Right renal cortex interstitium (tissue), 3 donors: ENCODE results near the gene MIR17HG. TPM values are rescaled to one million over a fixed set of nuclear protein-coding genes. Genes with fewer than 3 reads are reported as not detected.
"Not testable (repeated sequence)": the region's sequence is repeated elsewhere in the genome, so short reads cannot be mapped to it uniquely, and the experiment has no call there.

ENCODE experiments used
- DNase-seq, 3 donors: peaks; one replicate each; pipeline ENCODE4 v3.0.0-alpha.2; 2013; ENCODE audit warnings: low read depth in 3 of 3, low spot score in 2 of 3
- polyA plus RNA-seq, 3 donors: library from polyadenylated mRNA; unstranded; fragments of 120-200 nt; gene quantifications; one replicate each; pipeline ENCODE4 v1.2.1, GENCODE V29; 2013; ENCODE audit not compliant: insufficient read length in 3 of 3

The MIR17HG gene
- polyA plus RNA-seq, 3 donors = 2.9 to 4.4 (median 3.9) TPM

- no peak for DNase-seq
These were observed 661 bp upstream of the MIR17HG start for GRCh38 chr13:91346850-91347201.

DNA sequence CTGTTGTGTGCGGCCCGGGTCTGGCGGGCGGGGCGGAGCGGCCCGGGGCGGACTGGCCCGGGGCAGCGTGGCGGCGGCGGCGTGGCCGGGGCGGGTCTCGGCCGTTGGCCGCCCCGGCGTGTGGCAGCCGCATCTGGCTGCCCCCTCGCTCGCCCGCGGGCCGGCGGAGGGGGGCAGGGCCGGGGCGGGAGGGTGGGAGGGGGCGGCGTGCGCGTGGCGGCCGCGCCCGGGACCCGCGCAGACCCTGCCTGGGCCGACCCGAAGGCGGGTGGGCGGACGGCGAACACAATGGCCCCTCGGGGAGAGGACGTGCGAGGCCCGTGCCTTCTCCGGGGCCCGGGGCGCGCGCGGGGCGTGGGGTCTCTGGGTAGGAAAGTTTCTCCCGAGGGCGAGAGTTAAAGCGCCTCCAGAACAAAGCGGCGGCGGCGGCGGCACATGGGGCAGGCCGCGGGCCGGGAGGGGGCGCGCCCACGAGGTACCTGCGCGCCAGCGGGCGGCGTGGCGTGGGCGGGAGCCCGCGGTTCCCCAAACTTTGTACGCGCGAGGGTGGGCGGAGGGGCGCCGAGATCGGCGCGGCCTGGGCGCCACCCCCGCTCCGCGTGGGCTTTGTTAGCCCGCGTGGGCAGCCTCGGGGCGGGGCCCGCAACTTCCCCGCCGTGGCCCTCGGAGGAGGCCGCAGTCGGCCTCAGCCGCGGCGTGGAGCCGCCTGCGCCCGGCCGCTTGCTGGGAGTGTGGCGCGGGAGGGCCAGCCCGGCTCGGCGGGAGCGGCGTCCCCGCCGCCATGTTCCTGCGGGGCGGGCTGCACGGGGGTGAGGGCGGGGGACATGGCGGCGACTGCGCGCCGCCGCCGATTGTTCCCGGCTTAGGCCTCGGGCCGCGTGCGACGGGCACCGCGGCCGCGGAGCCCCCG is 764 bp downstream of the MIR17HG start:
- DNase-seq = peak in 1 of 3 donors; percentile 21

DNA sequence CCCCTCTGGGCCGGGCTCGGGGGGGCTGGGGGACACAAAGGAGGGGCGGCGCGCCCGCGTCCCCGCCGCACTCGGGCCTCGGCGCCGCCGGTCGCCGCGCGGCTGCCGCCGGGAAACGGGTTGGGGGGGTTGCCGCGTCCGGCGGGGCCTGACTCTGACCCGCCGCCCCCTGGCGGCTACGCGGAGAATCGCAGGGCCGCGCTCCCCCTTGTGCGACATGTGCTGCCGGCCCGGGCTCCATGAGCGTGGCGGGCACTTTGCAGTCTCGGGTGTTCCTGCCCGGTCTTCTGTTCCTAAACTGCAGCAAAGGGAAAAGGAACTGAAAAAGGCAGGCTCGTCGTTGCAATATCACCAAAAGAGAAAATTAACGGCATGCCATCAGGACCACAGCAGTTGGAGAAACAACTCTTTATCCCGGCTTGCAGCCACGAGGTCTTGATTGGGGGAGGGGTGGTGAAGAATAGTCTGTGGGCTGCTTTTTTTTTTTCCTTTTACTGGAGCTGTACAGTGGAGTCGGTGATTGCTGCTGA is 1.5 kb downstream of the MIR17HG start:
- peak; percentile 81 to 85 (median 82) for DNase-seq

GRCh38 chr13:91349992-91350911 is 2.8 kb downstream of the MIR17HG start:
- no peak for DNase-seq

DNA sequence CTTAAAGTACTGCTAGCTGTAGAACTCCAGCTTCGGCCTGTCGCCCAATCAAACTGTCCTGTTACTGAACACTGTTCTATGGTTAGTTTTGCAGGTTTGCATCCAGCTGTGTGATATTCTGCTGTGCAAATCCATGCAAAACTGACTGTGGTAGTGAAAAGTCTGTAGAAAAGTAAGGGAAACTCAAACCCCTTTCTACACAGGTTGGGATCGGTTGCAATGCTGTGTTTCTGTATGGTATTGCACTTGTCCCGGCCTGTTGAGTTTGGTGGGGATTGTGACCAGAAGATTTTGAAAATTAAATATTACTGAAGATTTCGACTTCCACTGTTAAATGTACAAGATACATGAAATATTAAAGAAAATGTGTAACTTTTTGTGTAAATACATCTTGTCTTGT is 3.6 kb downstream of the MIR17HG start:
- no peak for DNase-seq

- no peak for DNase-seq
These were observed 4.5 kb downstream of the MIR17HG start for GRCh38 chr13:91351980-91352379.

DNA sequence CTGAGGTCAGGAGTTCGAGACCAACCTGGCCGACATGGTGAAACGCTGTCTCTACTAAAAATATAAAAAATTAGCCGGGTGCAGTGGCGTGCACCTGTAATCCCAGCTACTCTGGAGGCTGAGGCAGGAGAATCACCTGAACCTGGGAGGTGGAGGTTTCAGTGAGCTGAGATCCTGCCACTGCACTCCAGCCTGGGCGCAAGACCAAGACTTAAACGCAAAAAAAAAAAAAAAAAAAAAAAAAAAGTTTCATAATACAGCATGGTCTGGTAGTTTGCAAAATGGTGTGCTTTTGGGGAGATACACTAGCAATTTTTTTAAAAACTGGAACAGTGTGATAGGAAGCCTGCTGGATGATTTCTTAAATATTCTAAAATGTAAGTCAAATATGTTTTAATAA is 5.4 kb downstream of the MIR17HG start:
- not testable (repeated sequence) for DNase-seq

DNA sequence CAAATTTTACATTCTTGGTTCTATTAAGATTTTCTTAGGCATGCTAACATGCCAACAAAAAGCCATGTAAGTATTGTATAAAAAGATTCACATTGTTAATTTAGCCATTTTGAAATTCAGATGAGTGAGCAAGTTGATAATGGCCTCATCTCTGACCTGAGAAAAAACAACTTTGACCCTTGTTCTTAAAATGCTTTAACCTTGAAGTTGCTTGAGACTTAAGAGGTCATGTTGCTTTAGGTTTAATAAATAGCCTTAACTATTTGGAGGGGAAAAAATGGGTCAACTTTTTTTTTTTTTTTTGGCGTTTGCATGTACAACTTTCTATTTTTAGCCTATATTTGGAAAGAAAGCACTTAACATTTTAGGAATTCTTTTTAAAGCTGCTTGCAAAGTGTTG is 6.0 kb downstream of the MIR17HG start:
- no peak for DNase-seq

- no peak for DNase-seq
These were observed 7.8 kb downstream of the MIR17HG start for GRCh38 chr13:91355099-91355825.

- DNase-seq = no peak
These were observed 8.6 kb downstream of the MIR17HG start for GRCh38 chr13:91355826-91356710.

GRCh38 chr13:91356919-91357612 is 9.6 kb downstream of the MIR17HG start:
- no peak for DNase-seq

GRCh38 chr13:91357613-91358386 is 10.3 kb downstream of the MIR17HG start:
- DNase-seq = no peak

- no peak for DNase-seq
These were observed 10.9 kb downstream of the MIR17HG start for GRCh38 chr13:91358387-91358782.

- no peak for DNase-seq
These were observed 11.6 kb downstream of the MIR17HG start for GRCh38 chr13:91359111-91359510.

DNA sequence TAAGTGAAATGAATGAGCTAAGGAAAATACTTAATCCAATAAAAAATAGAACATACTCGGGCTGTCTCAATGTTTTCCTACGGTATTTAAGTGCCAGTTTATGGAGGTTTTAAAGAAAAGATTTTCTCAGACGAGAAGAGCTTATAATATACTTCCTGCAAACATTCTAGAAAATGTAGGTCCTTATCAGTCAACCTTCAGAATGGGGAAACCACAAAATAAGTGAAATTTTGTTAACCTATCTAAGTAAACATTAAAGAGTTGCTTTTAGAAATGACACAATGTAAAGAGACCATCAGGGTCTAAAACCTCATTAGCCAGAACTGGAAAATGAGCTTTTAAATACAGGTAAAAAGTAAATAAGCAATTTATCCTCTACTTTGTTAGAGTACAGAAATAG is 12.1 kb downstream of the MIR17HG start:
- DNase-seq = no peak

- no peak for DNase-seq
These were observed 12.8 kb downstream of the MIR17HG start for GRCh38 chr13:91360246-91360751.

GRCh38 chr13:91361755-91362271 is 14.3 kb downstream of the MIR17HG start:
- DNase-seq = no peak

DNA sequence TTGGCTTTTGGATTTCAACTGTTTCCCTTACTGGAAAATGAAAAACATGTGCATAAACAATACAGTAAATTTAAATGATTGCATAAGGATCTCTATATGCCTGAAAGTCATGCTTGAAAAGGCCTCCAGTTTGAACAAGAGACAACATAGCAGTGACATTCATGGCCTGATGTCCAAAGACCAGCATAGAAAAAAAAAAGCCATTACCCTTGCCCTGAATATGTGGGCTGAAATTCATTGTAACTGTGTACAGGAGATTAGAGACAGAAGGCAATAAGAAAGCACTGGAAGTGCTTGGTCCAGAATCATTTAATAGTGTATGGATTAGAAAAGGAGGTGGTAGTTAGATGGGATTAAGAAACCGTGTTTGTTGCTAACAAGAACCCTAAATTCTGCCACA is 15.4 kb downstream of the MIR17HG start:
- DNase-seq = no peak
